Tibial nerve (tissue), 4 donors: ENCODE measurements around the gene OCRL. TPM values are rescaled to one million over a fixed set of nuclear protein-coding genes. Genes with fewer than 3 reads are reported as not detected.
A peak's percentile ranks its signal among the peaks of the same experiment; 100 is the strongest.

Experiments used
- DNase-seq, 2 donors: peaks; one replicate each; pipeline ENCODE4 v3.0.0-alpha.2; 2019; ENCODE audit warnings: low spot score in 2 of 2
- H3K27ac ChIP-seq, 4 donors: fragments of 200-600 bp; sonication (generic) in 3 of 4; one replicate each; pipeline ENCODE4 v1.5.1; 2017 to 2019; ENCODE audit warnings: mild to moderate bottlenecking in 1 of 4
- H3K27me3 ChIP-seq, 2 donors: fragments of 200-600 bp; sonication (generic) in 1 of 2; one replicate each; pipeline versions ENCODE4 v1.5.1 to v1.6.0; 2017 to 2019
- H3K36me3 ChIP-seq, 3 donors: fragments of 200-600 bp; sonication (generic); one replicate each; pipeline ENCODE4 v1.5.1; 2018 to 2019
- H3K4me1 ChIP-seq, 4 donors: fragments of 200-600 bp; sonication (generic) in 3 of 4; one replicate each; pipeline ENCODE4 v1.5.1; 2017 to 2019
- H3K4me3 ChIP-seq, 4 donors: fragments of 200-600 bp; sonication (generic) in 3 of 4; one replicate each; pipeline ENCODE4 v1.5.1; 2017 to 2019; ENCODE audit warnings: mild to moderate bottlenecking in 1 of 4, moderate library complexity in 1 of 4
- H3K9me3 ChIP-seq, 4 donors: fragments of 200-600 bp; sonication (generic) in 3 of 4; one replicate each; pipeline ENCODE4 v1.5.1; 2017 to 2019
- EP300 ChIP-seq, 2 donors: sonication (generic); formaldehyde crosslinking; IDR thresholded peaks; one replicate each; pipeline ENCODE4 v1.6.1; 2017; ENCODE audit warnings: antibody characterized with exemption in 2 of 2, mild to moderate bottlenecking in 1 of 2
- POLR2A ChIP-seq, 2 donors: fragments of 450-650 bp; IDR thresholded peaks; one replicate each; pipeline ENCODE4 v1.6.1; 2017; ENCODE audit warnings: antibody characterized with exemption in 2 of 2, mild to moderate bottlenecking in 2 of 2, moderate library complexity in 2 of 2
- WGBS, 2 donors: methylation state at CpG; one replicate each; pipeline ENCODE4 v1.1.5; 2018; 5-methylcytosine and 5-hydroxymethylcytosine counted together
- total RNA-seq, 4 donors: library from RNA; depleted of rRNA; stranded (reverse); fragments of >200 nt; gene quantifications; one replicate each; pipeline ENCODE4 v1.1.0, GENCODE V29; 2016
- TF ChIP-seq, protein P1 (sequence below), 5 experiments: fragments of 200-600 bp in 3 of 5; fragments of 450-650 bp in 2 of 5; sonication (generic) in 3 of 5; IDR thresholded peaks; one replicate each; pipeline ENCODE4 v1.5.1; 2016 to 2019; ENCODE audit warnings: antibody characterized with exemption in 5 of 5, mild to moderate bottlenecking in 3 of 5, moderate library complexity in 2 of 5

OCRL gene
- total RNA-seq, 4 donors from 2014 or later: 14.7 to 23.0 (median 22.6) TPM

DNA sequence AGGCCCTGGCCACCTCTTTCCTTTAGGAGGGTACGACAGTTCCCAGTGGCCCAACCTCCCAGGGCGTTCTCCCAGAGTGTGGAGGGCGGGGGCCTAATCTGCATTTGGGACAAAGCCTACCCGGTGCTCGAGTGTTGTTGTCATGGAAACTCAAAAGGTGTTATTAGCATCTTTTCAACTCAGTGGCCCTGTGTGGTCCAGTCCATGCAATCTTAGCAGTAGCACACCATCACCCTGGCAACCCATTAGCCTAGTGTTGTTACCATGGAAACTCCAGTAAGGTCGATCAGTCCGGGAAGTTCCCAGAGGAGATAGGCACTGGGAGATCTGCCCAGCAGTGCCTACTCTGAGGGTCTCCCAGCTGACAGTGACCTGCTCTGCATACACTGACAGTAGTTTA lies 94.5 kb downstream of the OCRL start:
- H3K4me1 ChIP-seq: no peaks in the 10 kb centered on the region
- H3K36me3 ChIP-seq: no peaks in the 10 kb centered on the region
- DNase-seq: no peak
- H3K9me3 ChIP-seq: no peaks in the 10 kb centered on the region
- no peak overlapping the region for H3K4me3 ChIP-seq
- TF ChIP-seq EP300 (IDR thresholded peaks at IDR 0.05): no peak
- TF ChIP-seq POLR2A (IDR thresholded peaks at IDR 0.05): no peak
- TF ChIP-seq, protein P1, sequence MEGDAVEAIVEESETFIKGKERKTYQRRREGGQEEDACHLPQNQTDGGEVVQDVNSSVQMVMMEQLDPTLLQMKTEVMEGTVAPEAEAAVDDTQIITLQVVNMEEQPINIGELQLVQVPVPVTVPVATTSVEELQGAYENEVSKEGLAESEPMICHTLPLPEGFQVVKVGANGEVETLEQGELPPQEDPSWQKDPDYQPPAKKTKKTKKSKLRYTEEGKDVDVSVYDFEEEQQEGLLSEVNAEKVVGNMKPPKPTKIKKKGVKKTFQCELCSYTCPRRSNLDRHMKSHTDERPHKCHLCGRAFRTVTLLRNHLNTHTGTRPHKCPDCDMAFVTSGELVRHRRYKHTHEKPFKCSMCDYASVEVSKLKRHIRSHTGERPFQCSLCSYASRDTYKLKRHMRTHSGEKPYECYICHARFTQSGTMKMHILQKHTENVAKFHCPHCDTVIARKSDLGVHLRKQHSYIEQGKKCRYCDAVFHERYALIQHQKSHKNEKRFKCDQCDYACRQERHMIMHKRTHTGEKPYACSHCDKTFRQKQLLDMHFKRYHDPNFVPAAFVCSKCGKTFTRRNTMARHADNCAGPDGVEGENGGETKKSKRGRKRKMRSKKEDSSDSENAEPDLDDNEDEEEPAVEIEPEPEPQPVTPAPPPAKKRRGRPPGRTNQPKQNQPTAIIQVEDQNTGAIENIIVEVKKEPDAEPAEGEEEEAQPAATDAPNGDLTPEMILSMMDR (IDR thresholded peaks at IDR 0.05): no peak
- 63 to 72% methylated on average over 4 to 7 of the region's 7 CpGs for WGBS, 2 donors
- no peaks in the 10 kb centered on the region for H3K27me3 ChIP-seq
- no peak overlapping the region for H3K27ac ChIP-seq

GRCh38 chrX:129636175-129636681 lies 96.2 kb downstream of the OCRL start:
- Histone ChIP-seq H3K27ac (no peak overlapping the region), H3K27me3 (peaks cover 0 to 5% of the 10 kb centered on the region in 2 donors), H3K36me3 (no peaks in the 10 kb centered on the region), H3K4me1 (no peaks in the 10 kb centered on the region), H3K4me3 (no peak overlapping the region), H3K9me3 (no peaks in the 10 kb centered on the region)
- 67 to 83% methylated on average over 7 to 8 of the region's 8 CpGs for whole genome bisulfite sequencing, 2 donors
- no peak for DNase-seq
- TF ChIP-seq EP300 (IDR thresholded peaks at IDR 0.05) (no peak), POLR2A (IDR thresholded peaks at IDR 0.05) (no peak)
- TF ChIP-seq, protein P1 (IDR thresholded peaks at IDR 0.05): no peak

DNA sequence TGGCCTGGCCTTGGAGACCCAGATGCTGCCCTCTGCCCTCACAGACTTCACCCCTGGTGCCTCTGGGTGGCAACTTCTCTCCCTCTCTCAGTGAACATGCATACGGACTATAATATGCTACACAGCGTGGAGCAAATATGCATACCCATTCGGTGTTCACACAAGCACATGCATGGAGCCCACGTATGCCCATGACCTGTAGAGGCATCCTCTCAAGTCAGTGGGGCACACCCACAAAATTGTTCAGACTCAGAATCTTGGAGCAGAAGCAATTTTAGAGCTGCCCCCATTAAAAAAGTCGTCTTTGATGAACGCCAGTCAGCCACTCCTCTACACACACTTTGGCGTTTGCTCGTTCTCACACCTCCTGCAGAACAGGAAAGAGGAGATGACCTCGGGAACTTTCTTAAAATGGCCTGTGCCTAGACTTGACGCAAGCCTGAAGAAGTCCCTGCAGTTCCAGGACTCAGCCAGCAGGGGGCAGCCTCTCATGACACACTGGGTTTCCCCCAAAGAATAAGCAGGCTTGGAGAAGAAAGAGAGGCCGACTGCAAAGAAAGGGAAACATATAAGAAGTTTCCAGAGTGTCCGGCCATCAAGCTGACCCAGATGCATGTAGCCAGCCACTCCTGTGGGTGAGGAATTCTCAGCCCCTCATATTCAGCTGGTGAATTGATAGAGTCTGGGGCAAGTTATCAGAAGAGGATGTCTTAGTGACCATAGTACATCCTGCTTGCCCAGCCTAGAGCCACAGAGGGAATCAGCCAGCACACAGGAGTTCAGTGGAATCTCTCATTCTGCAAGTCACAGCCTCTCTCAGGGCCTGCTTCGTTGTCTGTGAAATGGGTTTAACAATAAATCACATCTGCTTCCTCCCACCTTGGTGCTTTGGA lies 97.4 kb downstream of the OCRL start:
- no peak for TF ChIP-seq POLR2A (IDR thresholded peaks at IDR 0.05)
- TF ChIP-seq, protein P1 (IDR thresholded peaks at IDR 0.05): peak; percentile 67 to 95 (median 84)
- Histone ChIP-seq H3K4me1 (no peaks in the 10 kb centered on the region), H3K9me3 (no peaks in the 10 kb centered on the region), H3K4me3 (no peak overlapping the region), H3K27me3 (peaks cover 0 to 6% of the 10 kb centered on the region in 2 donors), H3K27ac (no peak overlapping the region), H3K36me3 (no peaks in the 10 kb centered on the region)
- WGBS, 2 donors: 10 to 33% methylated on average over 10 to 13 of the region's 13 CpGs
- peak; percentile 60 to 80 for DNase-seq

GRCh38 chrX:129638917-129639316 lies 98.9 kb downstream of the OCRL start:
- WGBS, 2 donors: 70 to 77% methylated on average over 4 to 8 of the region's 8 CpGs
- Histone ChIP-seq H3K27ac (no peak overlapping the region), H3K4me3 (no peak overlapping the region), H3K4me1 (no peaks in the 10 kb centered on the region), H3K36me3 (no peaks in the 10 kb centered on the region), H3K27me3 (peaks cover 0 to 6% of the 10 kb centered on the region in 2 donors), H3K9me3 (no peaks in the 10 kb centered on the region)
- no peak for DNase-seq
- TF ChIP-seq POLR2A (IDR thresholded peaks at IDR 0.05) (no peak), EP300 (IDR thresholded peaks at IDR 0.05) (no peak)
- TF ChIP-seq, protein P1 (IDR thresholded peaks at IDR 0.05): no peak

DNA sequence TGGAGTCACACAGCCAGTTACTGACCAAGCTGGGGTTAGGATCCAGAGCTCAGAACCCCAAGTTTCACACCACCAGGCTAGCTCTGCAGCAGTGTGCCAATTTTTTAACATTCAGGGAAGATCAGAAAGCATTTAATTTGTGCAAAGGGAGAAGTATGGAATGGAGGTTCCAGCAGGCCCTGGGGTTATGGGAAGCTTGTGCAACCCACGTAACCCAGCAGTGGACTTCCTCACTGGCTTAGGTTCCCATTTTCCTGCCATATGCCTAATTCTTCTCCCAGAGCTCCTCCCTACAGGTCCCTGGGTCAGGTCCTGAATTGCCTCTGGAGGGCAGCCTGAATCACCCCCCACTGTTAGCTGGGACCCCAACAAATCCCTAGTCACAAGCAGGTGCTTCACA lies 100.7 kb downstream of the OCRL start:
- DNase-seq: no peak
- whole genome bisulfite sequencing, 2 donors: 86 to 90% methylated on average over 1 of the region's 1 CpG

More for the DNA sequence above, 100.7 kb downstream of the OCRL start:
- H3K27me3 ChIP-seq: peaks cover 0 to 6% of the 10 kb centered on the region in 2 donors
- H3K4me3 ChIP-seq: no peak overlapping the region
- H3K4me1 ChIP-seq: no peaks in the 10 kb centered on the region
- no peak overlapping the region for H3K27ac ChIP-seq
- no peak for TF ChIP-seq POLR2A (IDR thresholded peaks at IDR 0.05)
- TF ChIP-seq EP300 (IDR thresholded peaks at IDR 0.05): no peak
- no peaks in the 10 kb centered on the region for H3K36me3 ChIP-seq
- H3K9me3 ChIP-seq: no peaks in the 10 kb centered on the region
